K562 (cell line): Measurements from ENCODE around the gene CIB2. TPM values are rescaled to one million over a fixed set of nuclear protein-coding genes. Genes with fewer than 3 reads are reported as not detected.

Source experiments
- ATAC-seq: fragments of 200-7000 bp; cut with Tn5 transposase; 3 replicates; pipeline ENCODE4 v1.9.1; 2020; ENCODE audit warnings: moderate library complexity
- BruUV-seq: library from RNA; stranded (reverse); fragments of 400-500 nt; replicated peaks from 2 replicates; lab custom pipeline; 2021; lab: Mats Ljungman, UMichigan
- CTCF ChIA-PET: fragments of 300-600 bp; formaldehyde crosslinking; extraction: SDS; loops from one replicate; lab custom pipeline; 2021; ENCODE audit warnings: low intra/inter-chr PET ratio; lab: Yijun Ruan, JAX
- POLR2A ChIA-PET: fragments of 300-600, 350-650 bp; sonication (Branson Sonifier 250); formaldehyde crosslinking; extraction: SDS; loops from one replicate; lab custom pipeline; 2021; ENCODE audit warnings: antibody characterized with exemption, inconsistent platforms; lab: Yijun Ruan, JAX
- DNase-seq, 4 experiments: peaks; one replicate each; pipeline versions ENCODE4 v3.0.0 to v3.0.0-alpha.2; 2011 to 2018; ENCODE audit warnings: low spot score in 3 of 4, mixed read lengths in 3 of 4; ENCODE audit errors: extremely low read depth in 1 of 4
- FAIRE-seq: peaks from 2 replicates; lab custom pipeline; 2011; peaks lifted over from hg19 to GRCh38; lab: Jason Lieb, UNC
- H2AFZ ChIP-seq: 2 replicates; pipeline ENCODE4 v1.6.0; 2011; ENCODE audit warnings: low read depth, low read length, control low read depth, inconsistent platforms
- H3K27ac ChIP-seq: fragments of 200-600 bp; 3 replicates; pipeline ENCODE4 v1.8.0; 2011; ENCODE audit warnings: low read depth, mild to moderate bottlenecking, control low read depth, inconsistent platforms, low read length, moderate library complexity, mixed read lengths; ENCODE audit errors: extremely low read depth
- H3K27me3 ChIP-seq, 2 experiments: fragments of 300-600 bp in 1 of 2; 2 replicates in 1 of 2; 3 replicates in 1 of 2; pipeline versions ENCODE4 v1.6.0 to v1.8.0; 2011; ENCODE audit warnings: inconsistent platforms in 2 of 2, low read length in 2 of 2, mild to moderate bottlenecking in 1 of 2, mixed read lengths in 1 of 2, moderate library complexity in 1 of 2; ENCODE audit not compliant: control insufficient read depth in 2 of 2, insufficient read depth in 2 of 2
- H3K36me3 ChIP-seq: fragments of 300-600 bp; 3 replicates; pipeline ENCODE4 v1.8.0; 2011; ENCODE audit warnings: mild to moderate bottlenecking, low read length, inconsistent platforms; ENCODE audit not compliant: control insufficient read depth, insufficient read depth
- H3K4me1 ChIP-seq, 2 experiments: fragments of 200-600 bp in 1 of 2; replicated peaks in 1 of 2; 2 replicates in 1 of 2; 3 replicates in 1 of 2; pipeline versions ENCODE4 v1.5.1 to v1.8.0; 2011; ENCODE audit warnings: inconsistent platforms in 2 of 2, low read length in 2 of 2, mild to moderate bottlenecking in 1 of 2, mixed read lengths in 1 of 2, moderate library complexity in 1 of 2; ENCODE audit not compliant: control insufficient read depth in 2 of 2, insufficient read depth in 2 of 2
- H3K4me2 ChIP-seq: 2 replicates; pipeline ENCODE4 v1.6.1; 2011; ENCODE audit warnings: low read length, control low read depth, inconsistent platforms, mixed read lengths; ENCODE audit not compliant: insufficient read depth
- H3K4me3 ChIP-seq: fragments of 200-600 bp; sonication (generic), shearing (Covaris generic); 2 replicates; pipeline ENCODE4 v1.5.1; 2016; ENCODE audit warnings: control low read depth, inconsistent platforms
- H3K79me2 ChIP-seq: fragments of 200-600 bp; 3 replicates; pipeline ENCODE4 v1.8.0; 2011; ENCODE audit warnings: low read length, inconsistent platforms; ENCODE audit not compliant: control insufficient read depth, insufficient read depth
- H3K9ac ChIP-seq, 2 experiments: 2 replicates each; pipeline versions ENCODE4 v1.6.0 to v1.6.1; 2011; ENCODE audit warnings: low read depth in 2 of 2, low read length in 2 of 2, control low read depth in 1 of 2, inconsistent platforms in 1 of 2, mild to moderate bottlenecking in 1 of 2, mixed read lengths in 1 of 2; ENCODE audit not compliant: insufficient read depth in 1 of 2
- H3K9me1 ChIP-seq: one replicate; pipeline ENCODE4 v1.6.0; 2011; ENCODE audit warnings: inconsistent platforms, mild to moderate bottlenecking, low read length, moderate library complexity; ENCODE audit not compliant: control insufficient read depth, insufficient read depth
- H3K9me3 ChIP-seq: replicated peaks from 2 replicates; pipeline ENCODE4 v1.5.1; 2011; ENCODE audit warnings: low read depth, low read length, inconsistent platforms; ENCODE audit not compliant: control insufficient read depth, insufficient read depth
- H4K20me1 ChIP-seq: replicated peaks from 2 replicates; pipeline ENCODE4 v1.6.1; 2011; ENCODE audit warnings: low read length, inconsistent platforms, mixed read lengths; ENCODE audit not compliant: control insufficient read depth, insufficient read depth
- ATF3 ChIP-seq, 2 experiments: fragments of 450-650 bp in 1 of 2; sonication (generic) in 1 of 2; formaldehyde crosslinking in 1 of 2; IDR thresholded peaks in 1 of 2; conservative IDR thresholded peaks in 1 of 2; 2 replicates each; pipeline versions ENCODE4 v1.6.1 to v1.8.1; 2016 to 2023; ENCODE audit warnings: mild to moderate bottlenecking in 2 of 2, moderate library complexity in 2 of 2, inconsistent platforms in 1 of 2, missing genetic modification reagents in 1 of 2
- FOSL1 ChIP-seq: fragments of 200-800 bp; sonication (Bioruptor generic); conservative IDR thresholded peaks from 2 replicates; pipeline ENCODE4 v1.6.1; 2016; ENCODE audit warnings: missing genetic modification characterization, missing compliant biosample characterization
- HDAC8 ChIP-seq: fragments of 450-650 bp; IDR thresholded peaks from 2 replicates; pipeline ENCODE4 v1.6.1; 2016; ENCODE audit warnings: mild to moderate bottlenecking, missing genetic modification characterization, moderate library complexity, missing compliant biosample characterization
- JUND ChIP-seq, 2 experiments: IDR thresholded peaks; 2 replicates in 1 of 2; 3 replicates in 1 of 2; pipeline ENCODE4 v1.6.1; 2011; ENCODE audit warnings: borderline replicate concordance in 2 of 2, low read depth in 2 of 2, low read length in 2 of 2, improper control_type of control experiment in 1 of 2, missing biosample characterization in 1 of 2, missing genetic modification characterization in 1 of 2, missing genetic modification reagents in 1 of 2
- STAT6 ChIP-seq: sonication (generic); formaldehyde crosslinking; IDR thresholded peaks from 2 replicates; pipeline ENCODE4 v1.8.1; 2023; ENCODE audit warnings: mild to moderate bottlenecking, missing genetic modification reagents
- WGBS: fragments of 100-300 bp; shearing (Covaris generic); methylation state at CpG from one replicate; pipeline ENCODE4 v1.1.6; 2016; ENCODE audit warnings: low coverage, mixed read lengths; ENCODE audit not compliant: insufficient coverage; ENCODE audit errors: missing lambda C conversion rate; 5-methylcytosine and 5-hydroxymethylcytosine counted together
- in situ Hi-C: fragments of 300-500 bp; cut with MboI; formaldehyde crosslinking; loops from 4 replicates; pipeline ENCODE4 v1.15.0; 2018; ENCODE audit warnings: inconsistent platforms, mixed read lengths
- intact Hi-C: fragments of 100-400 bp; cut with micrococcal nuclease; formaldehyde crosslinking; loops from 2 replicates; pipeline ENCODE4 v1.14.2; 2022
- polyA plus RNA-seq, 8 experiments: library from polyadenylated mRNA; depleted of rRNA in 4 of 8; stranded (reverse) in 5 of 8; unstranded in 3 of 8; fragments of >200 nt; fragmentation: Nextera tagmentation in 2 of 8; fragmentation: Illumina TruSeq in 1 of 8; extraction: Ambion mirVana in 2 of 8; extraction: Trizol in 1 of 8; gene quantifications; 2 replicates each; pipeline versions ENCODE4 v1.2.1 to v1.2.3, GENCODE V29; 2011 to 2014; ENCODE audit warnings: inconsistent platforms in 1 of 8, missing spikeins in 1 of 8
- total RNA-seq, 7 experiments: library from RNA; depleted of rRNA in 6 of 7; stranded (reverse); fragments of >200 nt in 6 of 7; fragmentation: Illumina TruSeq in 2 of 7; extraction: Trizol in 2 of 7; gene quantifications; 2 replicates each; pipeline versions ENCODE4 v1.2.1 to v1.2.3, GENCODE V29; 2011 to 2021; ENCODE audit warnings: low replicate concordance in 1 of 7

CIB2 gene
- total and polyA plus RNA-seq, 9 of the 15 experiments (the other 6 are each of a cell fraction or from before 2014, with no cell fraction given) = 1.5 to 37.4 (median 19.4) TPM

GRCh38 chr15:78082106-78082742 lies 49.0 kb downstream of the CIB2 start:
- POLR2A ChIA-PET = interaction anchor here (0.5 to 0.6 kb wide), 2 partner anchors 161 to 466 kb away, joined by 3 read pairs; no protein-coding TSS in a partner anchor
- BruUV-seq = no TSS peak
- Histone ChIP-seq H3K36me3 (no peaks in the 10 kb centered on the region), H2AFZ (peak overlapping the region; percentile 69; the same call in 1 of the 2 replicates), H3K4me2 (no peak overlapping the region), H3K9ac (no peak overlapping the region), H3K27ac (no peak overlapping the region), H3K27me3 (no peaks in the 10 kb centered on the region), H3K79me2 (peaks cover under 1% of the 10 kb centered on the region; the same call in 1 of the 3 replicates), H3K4me1 (peaks cover 0 to 6% of the 10 kb centered on the region in 2 experiments; a peak in 1 of 5 replicates), H3K9me3 (no peaks in the 10 kb centered on the region), H4K20me1 (no peaks in the 10 kb centered on the region), H3K4me3 (no peak overlapping the region), H3K9me1 (no peaks in the 10 kb centered on the region)
- in situ Hi-C loops = no loop called here
- no peak for TF ChIP-seq STAT6 (CRISPR knock-in tag)
- peak; percentile 60 for TF ChIP-seq FOSL1 (tag)
- TF ChIP-seq HDAC8 (tag) = no peak
- 0 out of 2 replicates have a peak, but pooled peaks have one; percentile 35 for TF ChIP-seq ATF3 (IDR thresholded peaks at IDR 0.05)
- no peak for TF ChIP-seq ATF3 (CRISPR knock-in tag; conservative IDR thresholded peaks at IDR 0.05)
- peak; percentile 57 for TF ChIP-seq JUND (IDR thresholded peaks at IDR 0.05; ENCODE audit: borderline replicate concordance, low read depth, low read length)
- TF ChIP-seq JUND (tag; IDR thresholded peaks at IDR 0.05; ENCODE audit: borderline replicate concordance, low read depth, low read length) = peak; percentile 52; the same call in 2 of the 3 replicates
- FAIRE-seq = no peak
- no peak for DNase-seq
- intact Hi-C loops = no loop called here
- CTCF ChIA-PET = no interaction called here
- 38% methylated on average over 5 of the region's 5 CpGs for WGBS
- no peak for ATAC-seq
